ENCODE data around the gene SETD1B. TPM values are rescaled to one million over a fixed set of nuclear protein-coding genes. Genes with fewer than 3 reads are reported as not detected.

Gene SETD1B
- total and polyA plus RNA-seq, 2 donors (not counting 1 experiment from before 2014, with no cell fraction given) = 7.9 to 61.4 TPM

DNA sequence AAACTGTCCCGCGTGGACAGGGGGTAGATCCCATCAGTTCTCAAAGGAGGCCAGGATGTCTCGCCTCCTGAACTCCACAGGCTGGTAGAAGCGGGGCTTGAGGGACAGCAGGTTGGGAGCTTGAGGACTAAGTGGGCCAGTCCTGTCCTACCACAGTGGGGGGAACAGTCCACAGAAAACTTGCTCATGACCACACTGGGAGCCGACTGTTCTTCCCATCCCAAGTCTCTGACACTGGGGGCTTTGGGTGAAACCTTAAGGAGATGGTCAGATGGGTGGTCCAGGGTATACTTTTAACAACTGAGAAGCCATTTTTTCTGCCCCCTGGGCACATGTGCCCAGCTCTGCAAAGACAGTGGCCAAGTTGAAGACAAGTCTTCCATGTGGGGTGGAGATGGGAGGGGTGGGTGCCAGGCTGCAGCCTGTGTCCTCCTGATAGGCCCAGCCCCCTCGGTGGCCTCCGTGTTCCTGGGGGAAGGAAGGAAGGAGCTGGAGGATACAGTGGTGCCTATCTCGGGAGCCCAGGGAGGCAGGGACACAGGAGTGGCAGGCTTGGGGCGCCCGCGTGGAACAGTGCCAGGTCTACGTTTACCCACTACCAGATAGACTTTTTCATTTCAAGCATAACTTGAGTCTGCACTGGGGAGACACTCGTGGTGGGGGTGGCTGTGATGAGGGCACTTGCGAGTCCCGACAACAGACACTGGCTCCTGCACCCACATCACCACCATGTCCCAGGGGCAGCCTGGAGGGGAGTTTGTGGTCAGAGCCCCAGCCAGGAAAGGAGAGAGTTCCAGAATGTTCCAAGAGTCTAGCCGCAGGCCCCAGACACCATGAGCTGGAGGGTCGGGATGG lies 25.0 kb upstream of the SETD1B start:
- no peak for ATAC-seq (ENCODE audit: low read depth)
- H4K20me1 ChIP-seq (ENCODE audit: control insufficient read depth, insufficient read depth, low read length, poor library complexity, severe bottlenecking) = peaks cover 19% of the 10 kb centered on the region
- 82% methylated on average over 9 of the region's 17 CpGs for WGBS (ENCODE audit: insufficient coverage)
- no peaks in the 10 kb centered on the region for H3K9me3 ChIP-seq (ENCODE audit: control extremely low read depth in 1 of 3, control insufficient read depth in 2 of 3, insufficient read depth in 1 of 3, low read length in 2 of 3)
- H3K79me2 ChIP-seq (ENCODE audit: control insufficient read depth, insufficient read depth, low read length) = peaks cover 88% of the 10 kb centered on the region
- ChIA-PET CTCF (interaction anchor here (33.5 kb wide), 1 partner anchor 24 kb away, joined by 1947 read pairs; the partner anchor contains the start of genes RHOF and SETD1B), POLR2A (interaction anchor here (0.7 to 3.4 kb wide), 5 partner anchors 11 to 60 kb away, joined by 3 to 37 read pairs (median 4); partner anchors contain the start of gene RHOF)
- H2AFZ ChIP-seq (ENCODE audit: insufficient read depth, low read depth, low read length, poor library complexity, severe bottlenecking) = no peak overlapping the region
- peaks cover 36 to 53% of the 10 kb centered on the region in 2 donors for H3K4me1 ChIP-seq (ENCODE audit: control insufficient read depth in 2 of 2, insufficient read depth in 2 of 2, low read length in 2 of 2)
- no peak overlapping the region for H3K4me3 Mint-ChIP-seq
- no peaks in the 10 kb centered on the region for H3K27me3 Mint-ChIP-seq
- peak overlapping the region in 1 of 2 donors; percentile 51 for H3K27ac ChIP-seq (ENCODE audit: low read length in 2 of 2)
- peaks cover 0 to 41% of the 10 kb centered on the region in 2 experiments for H3K36me3 ChIP-seq (replicated peaks in 1 of 2; ENCODE audit: control extremely low read depth in 1 of 2, control insufficient read depth in 1 of 2, extremely low read depth in 1 of 2, insufficient read depth in 2 of 2, low read length in 1 of 2)
- peak overlapping the region; percentile 65 for H3K27ac Mint-ChIP-seq
- no peak for DNase-seq
- intact Hi-C loops (cut with micrococcal nuclease) = loop anchor here (5.0 kb wide), 1 partner anchor 34 kb away; no protein-coding TSS in a partner anchor
- H3K4me1 Mint-ChIP-seq = peaks cover 37% of the 10 kb centered on the region
- no peak for TF ChIP-seq EZH2 (IDR thresholded peaks at IDR 0.05; ENCODE audit: borderline replicate concordance, insufficient read depth, low read depth, low read length, poor library complexity, severe bottlenecking)
- TF ChIP-seq, protein P1, sequence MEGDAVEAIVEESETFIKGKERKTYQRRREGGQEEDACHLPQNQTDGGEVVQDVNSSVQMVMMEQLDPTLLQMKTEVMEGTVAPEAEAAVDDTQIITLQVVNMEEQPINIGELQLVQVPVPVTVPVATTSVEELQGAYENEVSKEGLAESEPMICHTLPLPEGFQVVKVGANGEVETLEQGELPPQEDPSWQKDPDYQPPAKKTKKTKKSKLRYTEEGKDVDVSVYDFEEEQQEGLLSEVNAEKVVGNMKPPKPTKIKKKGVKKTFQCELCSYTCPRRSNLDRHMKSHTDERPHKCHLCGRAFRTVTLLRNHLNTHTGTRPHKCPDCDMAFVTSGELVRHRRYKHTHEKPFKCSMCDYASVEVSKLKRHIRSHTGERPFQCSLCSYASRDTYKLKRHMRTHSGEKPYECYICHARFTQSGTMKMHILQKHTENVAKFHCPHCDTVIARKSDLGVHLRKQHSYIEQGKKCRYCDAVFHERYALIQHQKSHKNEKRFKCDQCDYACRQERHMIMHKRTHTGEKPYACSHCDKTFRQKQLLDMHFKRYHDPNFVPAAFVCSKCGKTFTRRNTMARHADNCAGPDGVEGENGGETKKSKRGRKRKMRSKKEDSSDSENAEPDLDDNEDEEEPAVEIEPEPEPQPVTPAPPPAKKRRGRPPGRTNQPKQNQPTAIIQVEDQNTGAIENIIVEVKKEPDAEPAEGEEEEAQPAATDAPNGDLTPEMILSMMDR (IDR thresholded peaks at IDR 0.05) = no peak
- no peak overlapping the region for H3K4me2 ChIP-seq (replicated peaks; ENCODE audit: low read depth, low read length, poor library complexity, severe bottlenecking)
- no peaks in the 10 kb centered on the region for H3K9me3 Mint-ChIP-seq (ENCODE audit: insufficient read depth)
- no peak overlapping the region for H3K4me3 ChIP-seq (ENCODE audit: control extremely low read depth in 1 of 5, extremely low read depth in 1 of 5, insufficient read depth in 1 of 5, low read depth in 2 of 5, low read length in 4 of 5)
- no peaks in the 10 kb centered on the region for H3K27me3 ChIP-seq (replicated peaks in 1 of 4; ENCODE audit: control extremely low read depth in 1 of 4, control insufficient read depth in 3 of 4, insufficient read depth in 4 of 4, low read length in 3 of 4)
- no peak overlapping the region for H3K9ac ChIP-seq (ENCODE audit: low read length)
